ENCODE results near the gene PCSK2.

DNA sequence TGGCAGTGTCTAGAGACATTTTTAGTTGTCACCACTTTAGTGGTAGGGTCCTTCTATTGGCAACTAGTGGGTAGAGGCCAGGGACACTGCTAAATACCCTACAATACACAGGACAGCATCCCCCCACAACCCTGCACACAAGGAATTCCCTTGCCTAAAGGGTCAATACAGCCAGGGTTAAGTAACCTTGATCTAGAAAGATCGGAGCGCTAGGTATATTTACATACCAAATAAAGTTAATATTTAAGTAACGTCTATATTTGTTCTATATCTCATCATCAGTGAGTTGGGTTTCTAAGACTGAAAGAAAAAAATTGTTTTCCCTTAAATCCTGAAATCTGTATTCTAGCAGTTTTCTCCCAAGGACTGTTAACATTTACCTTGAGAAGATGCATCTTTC is 288.2 kb downstream of the PCSK2 start:
- TF ChIP-seq, protein P1, sequence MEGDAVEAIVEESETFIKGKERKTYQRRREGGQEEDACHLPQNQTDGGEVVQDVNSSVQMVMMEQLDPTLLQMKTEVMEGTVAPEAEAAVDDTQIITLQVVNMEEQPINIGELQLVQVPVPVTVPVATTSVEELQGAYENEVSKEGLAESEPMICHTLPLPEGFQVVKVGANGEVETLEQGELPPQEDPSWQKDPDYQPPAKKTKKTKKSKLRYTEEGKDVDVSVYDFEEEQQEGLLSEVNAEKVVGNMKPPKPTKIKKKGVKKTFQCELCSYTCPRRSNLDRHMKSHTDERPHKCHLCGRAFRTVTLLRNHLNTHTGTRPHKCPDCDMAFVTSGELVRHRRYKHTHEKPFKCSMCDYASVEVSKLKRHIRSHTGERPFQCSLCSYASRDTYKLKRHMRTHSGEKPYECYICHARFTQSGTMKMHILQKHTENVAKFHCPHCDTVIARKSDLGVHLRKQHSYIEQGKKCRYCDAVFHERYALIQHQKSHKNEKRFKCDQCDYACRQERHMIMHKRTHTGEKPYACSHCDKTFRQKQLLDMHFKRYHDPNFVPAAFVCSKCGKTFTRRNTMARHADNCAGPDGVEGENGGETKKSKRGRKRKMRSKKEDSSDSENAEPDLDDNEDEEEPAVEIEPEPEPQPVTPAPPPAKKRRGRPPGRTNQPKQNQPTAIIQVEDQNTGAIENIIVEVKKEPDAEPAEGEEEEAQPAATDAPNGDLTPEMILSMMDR (IDR thresholded peaks at IDR 0.05), result no peak
- TF ChIP-seq POLR2A (IDR thresholded peaks at IDR 0.05), result no peak
